Measurements from ENCODE around the gene CACNA1B. TPM values are rescaled to one million over a fixed set of nuclear protein-coding genes. Genes with fewer than 3 reads are reported as not detected.

The CACNA1B gene
- total RNA-seq, 1 experiment from 2014 or later: 1.7 TPM

DNA sequence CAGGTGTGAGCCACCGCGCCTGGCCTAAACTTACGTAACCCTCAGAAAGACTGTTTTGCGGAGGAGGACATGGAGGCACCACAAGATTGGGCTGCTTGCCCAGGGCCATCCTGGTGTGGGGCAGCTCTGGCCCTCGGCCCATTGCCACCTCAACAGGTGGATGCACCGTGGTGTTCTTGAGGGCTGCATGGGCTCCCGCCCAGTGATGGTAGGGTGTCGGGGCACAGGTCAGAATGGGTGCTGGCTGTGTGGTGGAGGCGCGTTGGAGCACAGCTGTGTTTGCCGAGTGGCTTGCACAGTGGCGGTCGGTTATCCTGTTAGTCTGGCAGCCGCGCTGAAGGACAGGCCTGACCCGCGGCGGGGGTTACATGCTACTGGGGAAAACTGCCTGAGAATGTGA, 196.9 kb downstream of the CACNA1B start:
- Histone ChIP-seq H2AFZ (ENCODE audit: low read depth, low read length, poor library complexity, severe bottlenecking) (no peak overlapping the region), H3K4me2 (ENCODE audit: low read length) (no peak overlapping the region), H3K4me1 (ENCODE audit: control insufficient read depth in 1 of 2, insufficient read depth in 2 of 2, low read length in 2 of 2) (no peaks in the 10 kb centered on the region), H3K9ac (ENCODE audit: low read length) (no peak overlapping the region), H4K20me1 (ENCODE audit: insufficient read depth) (no peaks in the 10 kb centered on the region), H3K27me3 (ENCODE audit: insufficient read depth, low read length) (no peaks in the 10 kb centered on the region), H3K9me3 (ENCODE audit: control insufficient read depth in 1 of 2, insufficient read depth in 1 of 2, low read depth in 1 of 2, low read length in 2 of 2) (no peaks in the 10 kb centered on the region), H3K4me3 (replicated peaks in 1 of 2; ENCODE audit: low read depth in 1 of 2, low read length in 2 of 2) (no peak overlapping the region), H3K27ac (ENCODE audit: low read depth, low read length) (no peak overlapping the region), H3K9me2 (ENCODE audit: insufficient read depth) (no peaks in the 10 kb centered on the region), H3K36me3 (ENCODE audit: control insufficient read depth in 1 of 2, insufficient read depth in 2 of 2, low read length in 2 of 2) (no peaks in the 10 kb centered on the region), H3K79me2 (ENCODE audit: insufficient read depth, low read length) (no peaks in the 10 kb centered on the region)
- intact Hi-C loops (cut with micrococcal nuclease): no loop called here
- DNase-seq (ENCODE audit: low read depth, low spot score) (no peak), ATAC-seq (no peak)
- BruUV-seq (replicated peaks): no TSS peak
- ChIA-PET CTCF (no interaction called here), RAD21 (ENCODE audit: low non-redundant PET in 1 of 2, low total read pairs in 2 of 2, uncharacterized antibody in 2 of 2, unreplicated experiment in 2 of 2) (no interaction called here), POLR2A (no interaction called here)
- no peak for TF ChIP-seq SRF (IDR thresholded peaks at IDR 0.05; ENCODE audit: low read depth)
- TF ChIP-seq, protein P1, sequence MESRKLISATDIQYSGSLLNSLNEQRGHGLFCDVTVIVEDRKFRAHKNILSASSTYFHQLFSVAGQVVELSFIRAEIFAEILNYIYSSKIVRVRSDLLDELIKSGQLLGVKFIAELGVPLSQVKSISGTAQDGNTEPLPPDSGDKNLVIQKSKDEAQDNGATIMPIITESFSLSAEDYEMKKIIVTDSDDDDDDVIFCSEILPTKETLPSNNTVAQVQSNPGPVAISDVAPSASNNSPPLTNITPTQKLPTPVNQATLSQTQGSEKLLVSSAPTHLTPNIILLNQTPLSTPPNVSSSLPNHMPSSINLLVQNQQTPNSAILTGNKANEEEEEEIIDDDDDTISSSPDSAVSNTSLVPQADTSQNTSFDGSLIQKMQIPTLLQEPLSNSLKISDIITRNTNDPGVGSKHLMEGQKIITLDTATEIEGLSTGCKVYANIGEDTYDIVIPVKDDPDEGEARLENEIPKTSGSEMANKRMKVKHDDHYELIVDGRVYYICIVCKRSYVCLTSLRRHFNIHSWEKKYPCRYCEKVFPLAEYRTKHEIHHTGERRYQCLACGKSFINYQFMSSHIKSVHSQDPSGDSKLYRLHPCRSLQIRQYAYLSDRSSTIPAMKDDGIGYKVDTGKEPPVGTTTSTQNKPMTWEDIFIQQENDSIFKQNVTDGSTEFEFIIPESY (IDR thresholded peaks at IDR 0.05; ENCODE audit: extremely low read depth, insufficient replicate concordance, low read length): no peak
- no peak for TF ChIP-seq JUND (IDR thresholded peaks at IDR 0.05)
- no peak for TF ChIP-seq REST (IDR thresholded peaks at IDR 0.05; ENCODE audit: low read depth)
- no peak for TF ChIP-seq ELF1 (IDR thresholded peaks at IDR 0.05; ENCODE audit: borderline replicate concordance, low read depth)
- no peak for TF ChIP-seq EGR1 (IDR thresholded peaks at IDR 0.05; ENCODE audit: low read depth)
- no peak for TF ChIP-seq POLR2A (IDR thresholded peaks at IDR 0.05; ENCODE audit: borderline replicate concordance, extremely low read depth, insufficient read depth, insufficient read length)
- TF ChIP-seq TCF7L2 (IDR thresholded peaks at IDR 0.05; ENCODE audit: borderline replicate concordance, extremely low read depth, insufficient read depth, insufficient read length): no peak
- no peak for TF ChIP-seq ZNF274 (IDR thresholded peaks at IDR 0.05; ENCODE audit: low read depth, low read length)
- TF ChIP-seq, protein P2, sequence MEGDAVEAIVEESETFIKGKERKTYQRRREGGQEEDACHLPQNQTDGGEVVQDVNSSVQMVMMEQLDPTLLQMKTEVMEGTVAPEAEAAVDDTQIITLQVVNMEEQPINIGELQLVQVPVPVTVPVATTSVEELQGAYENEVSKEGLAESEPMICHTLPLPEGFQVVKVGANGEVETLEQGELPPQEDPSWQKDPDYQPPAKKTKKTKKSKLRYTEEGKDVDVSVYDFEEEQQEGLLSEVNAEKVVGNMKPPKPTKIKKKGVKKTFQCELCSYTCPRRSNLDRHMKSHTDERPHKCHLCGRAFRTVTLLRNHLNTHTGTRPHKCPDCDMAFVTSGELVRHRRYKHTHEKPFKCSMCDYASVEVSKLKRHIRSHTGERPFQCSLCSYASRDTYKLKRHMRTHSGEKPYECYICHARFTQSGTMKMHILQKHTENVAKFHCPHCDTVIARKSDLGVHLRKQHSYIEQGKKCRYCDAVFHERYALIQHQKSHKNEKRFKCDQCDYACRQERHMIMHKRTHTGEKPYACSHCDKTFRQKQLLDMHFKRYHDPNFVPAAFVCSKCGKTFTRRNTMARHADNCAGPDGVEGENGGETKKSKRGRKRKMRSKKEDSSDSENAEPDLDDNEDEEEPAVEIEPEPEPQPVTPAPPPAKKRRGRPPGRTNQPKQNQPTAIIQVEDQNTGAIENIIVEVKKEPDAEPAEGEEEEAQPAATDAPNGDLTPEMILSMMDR (IDR thresholded peaks at IDR 0.05 in 2 of 3, conservative IDR thresholded peaks at IDR 0.05 in 1 of 3; ENCODE audit: borderline replicate concordance in 1 of 3, insufficient read depth in 1 of 3, low read depth in 2 of 3, low read length in 2 of 3): no peak
- TF ChIP-seq FOSL1 (IDR thresholded peaks at IDR 0.05; ENCODE audit: low read depth): no peak
- no peak for TF ChIP-seq ATF3 (IDR thresholded peaks at IDR 0.05)
- TF ChIP-seq POLR2AphosphoS5 (IDR thresholded peaks at IDR 0.05; ENCODE audit: low read depth, low read length): no peak
- TF ChIP-seq CBX3 (IDR thresholded peaks at IDR 0.05; ENCODE audit: low read depth): no peak
- no peak for TF ChIP-seq RAD21 (IDR thresholded peaks at IDR 0.05; ENCODE audit: low read depth)
- no peak for TF ChIP-seq MAX (IDR thresholded peaks at IDR 0.05)
- no peak for TF ChIP-seq ZFX (IDR thresholded peaks at IDR 0.05)
